OCI-M2 (cell line): ENCODE measurements around the gene SERPINB5.
"Not testable (repeated sequence)": the region's sequence is repeated elsewhere in the genome, so short reads cannot be mapped to it uniquely, and the experiment has no call there.

Experiments
- DNase-seq: peaks from one replicate; lab custom pipeline; 2025; ENCODE audit not compliant: unreplicated experiment; lab: John Stamatoyannopoulos, UW

Gene SERPINB5, protein sequence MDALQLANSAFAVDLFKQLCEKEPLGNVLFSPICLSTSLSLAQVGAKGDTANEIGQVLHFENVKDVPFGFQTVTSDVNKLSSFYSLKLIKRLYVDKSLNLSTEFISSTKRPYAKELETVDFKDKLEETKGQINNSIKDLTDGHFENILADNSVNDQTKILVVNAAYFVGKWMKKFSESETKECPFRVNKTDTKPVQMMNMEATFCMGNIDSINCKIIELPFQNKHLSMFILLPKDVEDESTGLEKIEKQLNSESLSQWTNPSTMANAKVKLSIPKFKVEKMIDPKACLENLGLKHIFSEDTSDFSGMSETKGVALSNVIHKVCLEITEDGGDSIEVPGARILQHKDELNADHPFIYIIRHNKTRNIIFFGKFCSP

DNA sequence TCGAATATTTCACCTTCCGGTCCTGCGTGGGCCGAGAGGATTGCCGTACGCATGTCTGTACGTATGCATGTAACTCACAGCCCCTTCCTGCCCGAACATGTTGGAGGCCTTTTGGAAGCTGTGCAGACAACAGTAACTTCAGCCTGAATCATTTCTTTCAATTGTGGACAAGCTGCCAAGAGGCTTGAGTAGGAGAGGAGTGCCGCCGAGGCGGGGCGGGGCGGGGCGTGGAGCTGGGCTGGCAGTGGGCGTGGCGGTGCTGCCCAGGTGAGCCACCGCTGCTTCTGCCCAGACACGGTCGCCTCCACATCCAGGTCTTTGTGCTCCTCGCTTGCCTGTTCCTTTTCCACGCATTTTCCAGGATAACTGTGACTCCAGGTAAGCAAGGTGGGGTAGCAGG lies at the start of gene SERPINB5:
SERPINB5 (plus strand) TSS at position 291 of the 400 bp plus-strand sequence. CDS start 7,471 bp downstream, outside the sequence.
- no peak for DNase-seq

DNA sequence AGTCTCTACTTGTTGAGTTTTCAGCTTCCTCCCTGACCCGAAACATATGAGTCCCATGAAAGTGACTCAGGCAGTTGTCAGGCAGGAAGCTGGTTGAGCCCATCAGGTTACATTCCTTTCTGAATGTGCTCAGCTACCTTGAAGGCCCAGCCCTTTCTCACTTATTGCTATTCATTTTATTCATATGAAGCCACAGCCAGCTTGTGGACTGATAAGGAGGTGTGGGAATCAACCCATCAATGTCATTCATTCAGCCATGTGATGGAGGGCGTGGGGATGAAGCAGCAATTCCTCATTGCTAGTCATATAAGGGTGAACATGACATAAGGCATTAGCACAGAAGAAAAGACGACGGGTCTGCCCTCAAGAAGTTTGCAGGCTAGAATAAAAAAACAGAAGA lies 49.2 kb upstream of the SERPINB5 start:
- DNase-seq = no peak

DNA sequence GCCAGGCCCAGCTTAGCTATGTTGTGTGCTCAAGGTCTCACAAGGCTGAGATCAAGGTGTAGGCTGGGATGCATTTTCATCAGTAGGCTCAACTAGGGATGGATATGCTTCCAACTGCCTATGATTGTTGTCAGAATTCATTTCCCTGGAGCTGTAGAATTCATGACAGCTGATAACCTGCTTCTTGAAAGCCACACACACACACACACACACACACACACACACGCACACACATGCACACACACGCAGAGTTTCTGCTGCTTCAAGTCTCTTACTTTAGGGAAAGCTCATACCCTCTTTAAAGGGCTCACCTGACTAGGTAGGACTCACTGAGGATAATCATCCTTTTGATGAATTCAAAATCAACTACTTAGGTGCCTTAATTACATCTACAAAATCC lies 46.2 kb upstream of the SERPINB5 start:
- DNase-seq = no peak

DNA sequence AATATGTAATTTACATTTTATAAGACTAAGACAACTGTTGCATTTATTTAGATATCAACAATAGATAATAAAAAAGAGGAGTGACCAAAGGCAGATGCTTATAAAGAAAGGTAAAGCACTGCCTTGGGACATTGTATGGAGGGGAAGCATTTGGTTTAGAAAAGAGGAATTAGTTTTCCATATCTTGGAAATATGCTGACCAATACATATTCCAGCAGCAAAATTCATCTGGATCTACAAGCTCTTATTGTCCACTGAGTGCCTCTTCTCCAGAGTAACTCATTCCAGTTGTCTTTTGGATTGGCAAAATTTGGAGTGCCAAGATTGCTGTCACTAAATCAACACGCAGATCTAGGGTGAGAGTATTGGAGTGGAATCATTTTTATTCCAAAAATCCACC lies 45.6 kb upstream of the SERPINB5 start:
- no peak for DNase-seq

DNA sequence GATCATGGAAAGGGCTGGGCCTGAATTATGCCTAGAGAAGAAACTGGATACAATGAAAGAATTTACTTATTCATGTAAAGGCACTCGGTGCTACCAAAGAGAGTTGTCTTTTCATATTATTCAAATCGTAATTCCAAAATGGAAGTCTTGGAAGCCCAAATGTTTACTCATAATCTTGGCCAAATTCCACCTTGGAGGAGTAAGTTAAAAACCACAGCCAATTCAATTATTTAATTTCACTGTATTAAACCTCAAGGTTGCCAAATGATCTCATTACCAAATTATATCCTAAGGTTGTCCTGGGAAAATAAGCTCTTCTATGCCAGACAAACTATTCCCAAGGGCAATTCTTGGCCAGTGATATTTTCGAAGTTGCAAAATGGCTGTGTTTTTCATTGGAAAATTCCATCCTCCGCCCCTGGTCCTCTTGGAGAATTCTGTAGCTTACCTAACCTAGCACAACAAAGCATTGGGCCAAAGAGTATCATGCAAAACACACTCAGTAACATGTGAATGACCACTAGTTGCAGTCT lies 43.4 kb upstream of the SERPINB5 start:
- DNase-seq = no peak

DNA sequence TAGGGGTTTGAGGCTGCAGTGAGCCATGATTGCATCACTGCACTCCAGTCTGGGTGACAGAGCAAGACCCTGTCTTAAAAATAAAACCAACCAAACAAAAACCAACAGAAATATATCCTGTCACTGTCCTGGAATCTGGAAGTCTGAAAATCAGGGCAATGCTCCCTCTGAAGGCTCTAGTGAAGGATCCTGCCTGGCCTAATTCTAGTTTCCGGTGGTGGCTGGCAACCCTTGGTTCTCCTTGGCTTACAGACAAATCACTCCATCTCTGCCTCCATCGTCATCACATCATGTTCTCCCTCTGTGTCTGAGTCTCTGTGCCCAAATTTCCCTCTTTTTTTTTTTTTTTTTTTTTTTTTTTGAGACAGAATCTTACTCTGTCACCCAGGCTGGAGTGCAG lies 38.6 kb upstream of the SERPINB5 start:
- DNase-seq = no peak

DNA sequence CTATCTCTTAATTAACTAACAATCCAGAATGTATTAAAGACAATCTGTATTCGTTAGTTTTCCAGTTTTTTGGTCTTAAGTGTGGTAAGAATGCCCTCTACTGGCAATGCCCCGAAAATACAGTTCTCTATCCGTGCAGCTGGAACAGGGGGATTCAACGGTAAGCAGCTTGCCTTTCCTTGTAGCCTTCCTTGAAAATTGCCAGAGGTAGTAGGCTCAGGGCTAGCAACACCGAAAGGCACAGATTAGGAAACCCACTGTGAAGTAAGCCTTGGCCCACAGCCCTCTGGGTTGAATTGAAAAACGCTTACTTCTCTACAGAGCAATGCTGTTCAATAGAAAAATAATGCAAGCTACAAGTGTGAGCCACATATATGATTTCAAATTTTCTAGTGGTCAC lies 37.4 kb upstream of the SERPINB5 start:
- DNase-seq = no peak

DNA sequence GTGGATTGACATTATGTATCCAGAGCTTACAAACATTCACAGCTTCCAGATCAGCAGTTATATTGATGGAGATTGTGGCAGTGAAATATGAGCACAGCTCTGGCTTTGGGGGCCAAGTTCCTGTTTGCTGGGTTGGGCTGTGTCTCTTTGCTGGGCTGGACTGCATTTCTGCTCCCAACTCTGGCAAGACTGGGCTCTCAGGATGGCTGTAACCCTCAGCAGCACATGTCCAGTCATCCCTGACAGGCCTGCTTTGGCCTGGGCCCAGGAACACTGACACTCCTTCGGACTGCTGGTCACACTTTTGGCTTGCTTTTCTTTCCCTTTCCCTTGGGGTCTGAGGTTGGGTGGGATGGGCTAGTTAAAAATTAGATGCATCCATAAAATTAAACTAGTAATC lies 36.5 kb upstream of the SERPINB5 start:
- no peak for DNase-seq

DNA sequence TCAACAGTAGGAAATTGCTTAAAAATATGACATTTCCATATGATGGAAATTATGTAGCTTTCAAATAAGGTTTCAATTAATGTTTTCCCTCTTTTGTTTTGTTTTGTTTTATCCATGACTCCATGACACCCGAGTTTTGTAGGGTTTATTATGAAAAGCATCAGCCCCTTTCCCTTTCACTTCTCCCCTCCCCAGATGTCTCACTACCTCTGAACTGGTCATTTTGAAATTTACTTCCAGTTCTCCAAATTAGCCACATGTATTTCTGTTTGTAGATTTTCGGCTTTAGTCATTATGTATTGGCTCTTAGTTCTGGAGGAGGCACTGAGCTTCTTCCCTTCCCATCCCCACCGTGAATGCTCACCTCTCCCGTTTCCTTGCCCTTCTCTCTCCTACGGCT lies 35.9 kb upstream of the SERPINB5 start:
- no peak for DNase-seq

DNA sequence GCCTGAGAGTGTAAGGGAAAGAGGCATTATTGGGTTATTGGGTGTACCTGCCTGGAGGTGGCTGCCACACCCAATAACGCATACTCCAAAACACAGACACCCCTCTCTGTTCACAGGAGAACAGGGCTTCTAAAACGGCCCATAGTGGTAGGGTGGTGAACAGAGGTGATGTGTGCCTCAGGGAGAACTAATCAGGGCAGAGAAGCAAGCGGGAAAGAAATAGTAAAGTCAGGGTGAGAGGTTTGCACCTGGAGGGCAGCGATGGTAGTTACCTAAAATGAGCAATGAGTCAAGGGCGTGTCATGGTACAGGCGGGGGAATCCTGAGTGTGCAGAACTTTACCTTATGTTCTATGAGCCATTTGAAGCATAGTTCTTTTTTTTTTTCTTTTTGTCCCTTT lies 32.9 kb upstream of the SERPINB5 start:
- DNase-seq = no peak

DNA sequence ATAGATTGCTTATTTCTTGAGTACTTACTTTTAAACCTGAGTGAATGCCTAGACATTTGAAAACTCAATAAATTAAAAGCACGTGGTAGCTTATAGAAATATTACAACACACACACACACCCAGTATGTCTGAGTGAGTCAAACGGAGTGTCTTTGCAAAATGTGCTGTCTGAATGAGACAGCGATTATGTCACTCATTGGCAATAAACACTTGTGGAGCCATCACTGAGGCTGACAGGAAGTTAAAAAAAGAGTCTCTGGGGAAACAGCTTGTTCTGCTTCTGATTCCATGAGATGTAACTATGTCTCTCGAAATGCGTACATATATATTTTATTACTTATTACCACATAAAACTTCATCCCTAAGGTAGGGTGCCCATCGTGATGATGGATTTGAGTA lies 32.2 kb upstream of the SERPINB5 start:
- no peak for DNase-seq

DNA sequence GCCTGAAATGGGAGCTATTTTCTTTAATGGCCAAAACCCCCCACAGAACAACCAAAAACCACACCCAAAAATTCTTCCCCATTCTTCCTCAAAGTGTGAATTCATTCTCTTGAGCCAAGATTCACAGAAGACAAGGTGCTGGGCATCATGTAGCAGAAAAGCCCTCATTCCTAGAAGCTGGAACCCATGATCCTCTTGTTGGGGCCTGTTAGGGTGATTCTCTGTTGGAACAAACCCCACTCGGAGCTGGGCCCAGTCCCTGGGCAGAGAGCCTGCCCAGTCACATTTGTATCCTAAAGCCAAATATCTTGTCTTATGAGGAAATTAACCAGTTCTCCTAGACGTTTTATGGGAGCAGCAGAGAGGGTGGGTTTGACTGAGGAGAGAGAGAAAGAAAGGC lies 31.7 kb upstream of the SERPINB5 start:
- no peak for DNase-seq

DNA sequence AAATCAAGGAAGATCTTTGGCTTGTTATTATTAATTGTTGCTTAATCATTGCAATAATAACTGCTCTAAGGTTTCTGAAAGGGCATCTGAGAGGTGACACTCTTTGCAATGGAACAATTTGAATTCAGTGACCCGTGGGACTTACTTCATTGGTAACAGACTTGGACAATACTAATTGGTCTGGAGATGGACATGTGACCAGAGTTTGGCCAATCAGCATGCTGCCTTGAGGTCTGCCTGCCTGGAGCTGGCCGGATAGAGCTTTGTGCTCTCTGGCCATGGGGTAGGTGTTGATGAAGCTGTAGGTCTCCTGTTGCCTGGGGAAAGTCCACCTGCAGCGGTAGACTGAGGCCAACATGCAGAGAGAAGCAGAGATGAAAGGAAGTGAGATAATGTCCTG lies 30.5 kb upstream of the SERPINB5 start:
- DNase-seq = no peak

DNA sequence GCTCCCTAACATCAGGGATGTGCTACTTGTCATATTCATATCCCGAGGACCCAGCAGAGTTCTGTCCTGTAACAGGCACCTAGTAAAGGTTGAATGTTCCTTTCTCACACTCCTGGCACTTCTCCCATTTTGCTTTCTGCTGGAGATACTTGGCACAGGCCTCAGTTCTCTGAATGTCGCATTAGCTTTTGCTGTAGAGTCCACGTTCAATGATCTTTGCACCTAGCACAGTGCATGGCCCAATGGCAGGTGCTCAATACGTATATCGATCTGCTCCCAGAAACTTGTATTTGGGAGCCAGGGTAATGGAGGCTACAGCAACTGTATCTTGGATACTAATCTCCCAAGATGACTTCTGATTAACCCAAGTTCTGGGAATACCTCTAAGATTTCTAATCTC lies 29.7 kb upstream of the SERPINB5 start:
- DNase-seq = no peak

DNA sequence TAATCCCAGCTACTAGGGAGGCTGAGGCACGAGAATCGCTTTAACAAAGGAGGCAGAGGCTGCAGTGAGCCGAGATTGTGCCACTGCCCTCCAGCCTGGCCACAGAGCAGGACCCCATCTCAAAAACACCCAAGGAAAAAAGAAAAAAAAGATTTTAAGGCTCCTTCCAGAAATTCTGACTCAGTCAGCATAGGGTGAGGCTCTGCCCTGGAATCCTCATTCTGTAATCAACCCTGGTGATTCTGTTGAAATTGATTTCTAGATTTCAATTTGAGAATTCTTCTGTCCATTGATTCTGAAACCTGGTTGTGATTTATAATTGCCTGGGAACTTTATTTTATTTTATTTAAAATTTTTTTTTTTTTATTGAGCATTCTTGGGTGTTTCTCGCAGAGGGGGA lies 27.3 kb upstream of the SERPINB5 start:
- DNase-seq = no peak

DNA sequence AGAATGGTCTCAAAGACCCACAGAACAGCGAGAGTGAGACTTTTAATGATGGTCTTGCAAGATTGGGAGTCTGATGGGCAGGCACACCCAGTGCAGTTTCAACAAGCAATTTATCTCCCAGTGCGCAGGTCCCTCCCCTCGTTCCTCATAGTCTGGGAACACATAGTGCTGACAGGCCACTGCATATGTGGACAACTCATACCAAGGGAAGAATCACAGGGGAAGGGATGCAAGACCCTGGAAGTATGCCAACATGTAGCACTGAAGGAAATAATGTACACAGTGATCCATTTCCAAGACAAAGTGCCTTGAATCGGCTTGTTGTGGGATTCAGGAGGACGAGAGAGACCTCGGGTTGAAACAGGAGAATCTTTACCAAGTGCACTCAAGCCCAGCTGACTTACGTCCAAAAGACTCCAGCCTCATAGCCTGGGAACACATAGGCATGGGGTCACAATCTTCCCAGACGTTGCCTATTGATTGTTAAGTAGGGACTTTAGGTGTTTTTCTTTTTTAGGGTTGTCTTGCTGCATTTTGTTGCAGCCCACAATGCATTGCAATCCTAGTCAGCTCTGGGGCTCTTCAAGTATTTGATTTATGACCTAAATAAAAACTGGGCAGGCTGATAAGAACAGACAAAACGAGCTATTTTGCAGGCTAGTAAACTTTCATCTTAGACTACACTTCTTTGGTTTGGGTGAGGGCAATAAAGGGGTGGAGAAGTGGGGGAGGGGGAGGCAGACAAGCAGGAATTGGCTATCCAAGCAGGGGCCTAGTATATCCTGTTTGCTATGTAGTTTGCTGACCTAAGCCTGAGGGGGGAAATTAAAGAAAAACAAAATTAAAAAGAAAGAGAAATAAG lies 24.7 kb upstream of the SERPINB5 start:
- DNase-seq = no peak

DNA sequence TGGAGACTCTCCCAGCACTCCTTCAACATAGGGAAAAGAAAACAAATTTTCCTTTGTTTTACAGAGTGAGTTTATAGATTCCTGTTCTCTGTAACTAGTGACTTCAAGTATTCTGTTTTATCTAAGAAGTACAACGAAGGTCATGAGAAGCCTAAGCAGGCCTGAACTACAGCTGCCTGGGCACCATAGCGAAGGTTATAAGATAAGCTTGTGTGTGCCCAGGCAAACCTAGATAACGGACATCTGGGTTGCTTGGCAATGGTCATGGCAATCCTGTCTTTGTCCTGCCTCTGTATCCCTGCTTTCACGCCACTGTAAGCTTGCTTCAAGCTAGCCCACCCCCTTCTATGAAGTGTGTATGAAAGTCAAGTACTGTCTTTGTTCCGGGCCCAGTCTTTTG lies 24.0 kb upstream of the SERPINB5 start:
- DNase-seq = not testable (repeated sequence)

DNA sequence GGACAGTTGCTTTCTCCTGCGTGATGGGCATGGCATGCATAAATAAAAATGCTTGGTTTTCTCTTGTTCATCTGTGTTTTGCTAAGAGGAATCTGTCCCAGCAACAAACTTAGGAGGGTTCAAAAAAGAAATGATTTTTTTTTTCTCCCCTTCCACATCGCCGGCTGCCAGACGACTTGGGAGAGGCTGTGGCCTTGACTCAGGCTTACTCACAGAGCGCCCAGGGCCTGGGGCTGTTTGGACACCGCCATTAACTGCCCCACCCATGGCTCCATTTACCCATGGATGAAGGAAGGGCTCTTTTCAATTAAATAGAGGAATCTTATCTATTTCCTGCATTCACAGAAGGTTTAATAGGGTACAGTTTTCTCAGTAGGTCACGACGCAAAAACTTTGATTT lies 22.3 kb upstream of the SERPINB5 start:
- DNase-seq = no peak

DNA sequence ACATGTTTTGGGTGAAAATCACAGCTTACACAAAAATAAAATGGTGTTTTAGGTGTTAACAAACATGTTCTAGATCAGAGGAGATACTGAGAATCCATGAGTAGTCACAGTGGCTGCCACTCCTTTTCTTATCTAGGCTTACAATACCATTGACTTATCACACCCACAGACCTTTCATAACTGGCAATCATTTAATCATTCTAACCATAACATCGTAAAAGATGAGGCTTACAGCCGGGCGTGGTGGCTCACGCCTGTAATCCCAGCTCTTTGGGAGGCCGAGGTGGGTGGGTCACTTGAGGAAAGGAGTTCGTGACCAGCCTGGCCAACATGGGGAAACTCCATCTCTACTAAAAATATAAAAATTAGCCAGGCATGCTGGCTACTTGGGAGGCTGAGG lies 18.8 kb upstream of the SERPINB5 start:
- DNase-seq = no peak

DNA sequence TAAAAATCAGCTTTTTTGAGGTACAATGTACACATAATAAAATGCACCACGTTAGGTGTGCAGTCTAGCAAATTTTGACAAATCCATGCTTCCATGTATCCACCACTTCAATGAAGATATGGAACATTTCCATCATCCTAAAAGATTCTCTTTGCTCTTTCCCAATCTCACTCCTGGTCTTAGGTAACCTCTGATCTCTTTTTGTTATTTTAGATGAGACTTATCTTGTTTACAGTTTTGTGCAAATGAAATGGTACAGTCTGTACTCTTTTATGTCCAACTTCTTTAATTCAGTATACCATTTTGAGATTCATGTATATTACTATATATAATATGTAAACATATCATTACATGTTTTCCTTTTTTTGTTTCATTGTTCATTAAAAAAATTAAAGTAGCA lies 16.3 kb upstream of the SERPINB5 start:
- no peak for DNase-seq

DNA sequence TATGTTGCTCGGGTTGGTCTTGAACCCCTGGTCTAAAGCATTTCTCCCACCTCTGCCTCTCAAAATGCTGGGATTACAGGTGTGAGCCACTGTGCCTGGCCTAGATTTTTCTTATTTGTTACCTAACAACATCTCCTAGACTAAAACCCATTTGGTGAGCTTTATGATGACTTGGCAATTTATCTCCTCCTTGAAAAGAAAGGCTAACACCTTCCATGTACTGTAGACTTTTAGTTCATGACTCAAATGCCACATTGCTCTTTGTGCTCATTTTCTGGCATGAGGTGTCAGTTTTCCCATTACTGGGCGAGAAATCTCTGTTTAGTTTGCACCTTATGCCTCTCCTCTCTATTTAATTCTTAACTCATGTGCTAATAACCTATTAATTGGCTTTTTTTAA lies 12.3 kb upstream of the SERPINB5 start:
- DNase-seq = no peak

DNA sequence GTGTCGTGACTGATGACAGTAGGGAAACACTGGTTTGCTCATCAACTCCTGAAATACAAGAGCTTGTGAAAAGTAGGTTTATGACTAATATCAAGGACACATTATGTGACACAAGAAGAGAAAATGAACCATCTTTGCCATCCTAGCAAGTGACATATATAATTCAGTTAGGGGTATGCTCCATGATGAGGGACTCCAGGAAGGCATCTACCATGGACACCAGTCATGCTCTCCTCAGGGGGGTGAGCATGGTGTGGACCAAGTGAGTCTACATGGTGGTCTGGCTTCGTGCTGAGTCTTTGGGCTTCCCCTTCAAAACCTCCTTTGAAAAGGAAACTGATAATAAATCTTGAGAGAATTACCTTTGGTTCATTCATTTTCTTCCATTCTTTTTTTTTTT lies 11.7 kb upstream of the SERPINB5 start:
- no peak for DNase-seq
